NCI-H2196 treated with DMSO at 0.1 percent for 48 hours (cell line): Measurements from ENCODE around the gene MED12L.
"Not testable (repeated sequence)": the region's sequence is repeated elsewhere in the genome, so short reads cannot be mapped to it uniquely, and the experiment has no call there.

Experiments
- DNase-seq: peaks from one replicate; lab custom pipeline; 2025; ENCODE audit not compliant: unreplicated experiment; lab: John Stamatoyannopoulos, UW

MED12L gene

GRCh38 chr3:151209654-151210053 is 124.2 kb downstream of the MED12L start:
- DNase-seq: no peak

- no peak for DNase-seq
Observed at GRCh38 chr3:151210676-151211381, 125.4 kb downstream of the MED12L start.

DNA sequence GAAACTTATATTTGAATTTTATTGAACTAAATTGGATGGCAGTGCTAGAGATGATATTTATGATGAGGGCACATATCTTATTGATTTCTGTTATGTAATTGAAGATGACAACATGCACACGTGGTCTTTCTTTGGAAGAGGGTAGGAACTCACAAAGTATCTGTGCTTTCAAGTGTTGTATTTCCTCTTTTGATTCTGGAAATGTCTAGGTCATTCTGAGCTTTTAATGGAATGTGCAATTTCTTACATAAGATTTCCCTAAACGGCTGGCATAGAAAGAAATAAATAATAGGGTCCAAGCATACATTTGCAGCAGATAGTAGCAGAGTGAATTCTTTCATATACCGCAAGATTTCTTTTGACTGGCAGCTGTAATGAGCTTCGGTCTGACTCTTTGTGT is 127.7 kb downstream of the MED12L start:
- DNase-seq: no peak

- DNase-seq: no peak
Observed at GRCh38 chr3:151213881-151214280, 128.4 kb downstream of the MED12L start.

DNA sequence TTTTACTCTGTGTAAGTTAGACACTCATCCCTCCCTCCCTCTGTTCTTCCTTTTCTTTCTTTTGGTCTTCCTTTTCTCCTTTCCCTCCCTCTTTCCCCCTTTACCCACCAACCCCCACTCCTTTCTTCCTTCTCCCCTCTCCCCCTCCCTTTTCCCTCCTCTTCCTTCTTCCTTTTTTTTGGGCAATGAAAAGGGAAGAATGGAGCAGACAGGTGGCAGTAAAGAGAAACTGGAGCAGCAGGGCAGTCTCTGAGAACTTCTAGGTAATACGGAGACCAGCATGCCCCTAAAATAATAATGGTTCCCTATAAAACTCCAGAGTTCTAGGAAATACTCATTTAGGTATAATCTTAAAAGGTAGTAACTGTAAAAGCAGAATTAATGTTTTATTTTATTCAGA is 129.0 kb downstream of the MED12L start:
- DNase-seq: no peak

GRCh38 chr3:151216641-151217607 is 131.5 kb downstream of the MED12L start:
- no peak for DNase-seq

DNA sequence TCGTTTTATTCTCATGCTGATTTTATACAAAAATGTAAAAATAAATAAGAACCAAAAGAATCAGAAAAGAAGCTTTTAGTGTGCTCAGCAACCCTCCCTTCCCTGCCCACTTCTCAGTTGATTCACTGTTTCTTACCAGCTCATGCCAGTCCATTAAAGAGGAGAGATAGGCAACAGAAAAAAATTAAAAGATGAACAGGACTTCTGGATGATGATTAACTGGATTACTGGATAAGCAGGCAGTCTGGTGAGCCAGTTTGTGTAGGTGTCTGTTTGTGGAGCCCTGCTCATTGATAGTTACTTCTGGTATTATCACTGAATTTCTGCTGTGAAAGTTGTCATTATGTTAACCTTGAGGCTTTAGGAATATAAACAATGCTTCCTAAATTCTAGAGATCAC is 132.7 kb downstream of the MED12L start:
- no peak for DNase-seq

GRCh38 chr3:151219056-151219455 is 133.6 kb downstream of the MED12L start:
- DNase-seq: no peak

GRCh38 chr3:151224268-151224866 is 138.9 kb downstream of the MED12L start:
- DNase-seq: no peak

GRCh38 chr3:151225040-151225975 is 139.8 kb downstream of the MED12L start:
- DNase-seq: no peak

- no peak for DNase-seq
Observed at GRCh38 chr3:151226088-151226563, 140.7 kb downstream of the MED12L start.

DNA sequence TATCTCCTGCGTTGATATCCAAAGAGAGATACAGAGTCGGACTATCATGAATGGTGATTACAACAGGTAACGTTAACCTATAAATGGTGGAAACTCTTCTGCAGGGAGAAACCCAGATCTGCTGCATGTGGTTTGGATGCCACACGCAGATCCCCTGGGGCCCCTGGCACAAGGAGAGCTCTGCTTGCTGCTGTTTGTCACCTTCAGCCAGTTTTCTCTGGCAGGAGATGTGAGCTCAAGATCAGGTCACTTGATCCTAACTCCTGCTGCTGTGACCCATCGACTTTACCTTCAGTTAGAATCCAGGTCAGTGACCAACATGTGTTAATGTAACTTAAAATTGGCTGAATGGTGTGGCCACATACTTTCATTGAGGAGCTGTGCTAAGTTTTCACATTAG is 141.4 kb downstream of the MED12L start:
- DNase-seq: no peak

- no peak for DNase-seq
Observed at GRCh38 chr3:151227266-151227806, 141.9 kb downstream of the MED12L start.

DNA sequence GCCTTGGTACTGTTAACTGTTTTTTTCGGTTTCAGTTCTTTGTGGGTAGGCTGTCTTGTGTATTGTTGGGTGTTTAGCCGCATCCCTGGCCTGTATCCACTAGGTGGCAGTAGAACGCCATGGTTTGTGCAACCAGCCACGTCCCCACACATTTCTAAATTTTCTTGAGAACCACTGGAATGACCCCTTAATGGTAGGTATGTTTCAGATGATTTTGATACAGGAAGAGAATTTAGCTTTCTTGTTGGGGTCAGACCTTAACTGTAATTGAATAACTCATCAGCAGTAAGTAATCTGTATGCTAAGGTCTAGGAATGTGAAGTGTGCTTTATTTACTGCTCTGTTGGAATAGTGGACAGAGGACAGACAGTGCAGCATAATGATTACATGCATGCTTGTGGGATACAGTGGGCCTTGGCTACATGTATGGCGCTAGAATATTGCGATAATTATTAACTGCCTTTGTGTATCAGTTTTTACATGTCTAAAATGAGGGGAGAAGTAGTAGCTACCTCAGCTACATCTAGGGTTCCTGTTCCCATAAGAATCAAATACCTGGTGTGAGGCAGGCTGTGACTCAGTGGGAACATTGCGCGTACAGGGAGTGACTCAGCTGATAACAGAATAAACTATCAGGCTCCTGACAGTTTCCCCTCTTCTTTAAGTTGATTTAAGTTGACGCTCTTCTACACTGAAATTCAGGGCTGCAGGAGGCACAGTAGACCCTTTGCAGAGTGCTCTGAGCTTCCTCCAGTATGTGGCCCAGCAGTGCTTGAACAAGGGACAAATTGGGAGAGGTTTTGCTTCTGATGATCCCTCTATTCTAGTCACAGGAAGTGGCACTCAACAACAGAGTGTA is 142.6 kb downstream of the MED12L start:
- DNase-seq: no peak

DNA sequence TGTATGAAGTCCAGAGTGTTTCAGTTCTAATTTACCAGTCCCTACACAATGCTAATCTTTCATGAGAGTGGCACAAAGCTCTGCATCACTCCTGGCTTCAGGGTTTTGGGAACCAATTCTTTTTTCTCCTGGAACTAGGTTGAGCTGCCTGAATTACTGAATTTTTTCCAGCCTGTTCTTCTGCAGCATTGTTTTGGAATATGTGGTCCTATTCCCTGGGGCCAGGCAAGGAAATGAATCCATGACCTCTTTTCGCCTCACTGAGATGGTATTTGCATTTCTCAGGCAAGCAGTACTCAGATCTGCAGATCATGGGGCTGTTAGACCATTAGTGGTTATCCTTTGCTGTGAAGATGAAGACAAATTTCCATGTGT is 143.2 kb downstream of the MED12L start:
- DNase-seq: no peak

DNA sequence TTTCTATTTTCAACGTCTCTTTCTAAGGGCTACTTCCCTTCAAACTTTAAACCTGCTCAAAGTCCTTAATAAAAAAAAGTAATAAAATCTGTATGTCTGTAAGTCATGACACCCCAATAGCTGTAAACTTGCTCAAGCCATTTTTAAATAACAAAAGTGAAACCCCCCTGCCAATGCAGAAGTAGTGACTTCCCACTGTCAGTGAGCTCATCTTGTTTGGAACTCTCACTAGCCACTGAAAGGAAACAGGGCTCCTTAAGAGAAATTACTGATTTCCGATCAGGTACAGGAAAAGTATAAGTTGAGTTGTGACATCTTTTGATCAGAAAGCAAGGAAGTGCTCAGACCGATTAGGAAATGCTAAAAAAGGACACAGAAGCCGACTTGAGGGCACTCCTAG is 145.2 kb downstream of the MED12L start:
- no peak for DNase-seq

- DNase-seq: not testable (repeated sequence)
Observed at GRCh38 chr3:151232403-151232802, 146.9 kb downstream of the MED12L start.

DNA sequence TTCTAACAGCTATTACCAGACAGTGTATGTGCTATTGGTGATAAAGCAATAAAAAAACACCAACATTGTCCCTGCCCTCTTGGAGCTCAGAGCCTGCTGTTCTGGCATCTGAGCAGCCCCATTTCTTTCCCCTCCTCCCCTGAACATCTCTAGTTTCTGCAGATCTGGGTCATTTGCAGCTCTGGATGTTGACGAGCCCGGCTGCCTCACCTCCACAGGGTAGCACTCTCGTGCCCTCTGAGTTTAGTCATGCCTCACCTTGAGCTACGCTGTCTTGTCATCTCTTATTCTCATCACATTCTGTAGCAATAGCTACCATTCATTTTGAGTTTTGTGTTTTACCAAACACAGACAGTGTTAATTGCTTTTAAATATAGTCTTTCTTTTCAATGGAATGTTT is 147.5 kb downstream of the MED12L start:
- no peak for DNase-seq

DNA sequence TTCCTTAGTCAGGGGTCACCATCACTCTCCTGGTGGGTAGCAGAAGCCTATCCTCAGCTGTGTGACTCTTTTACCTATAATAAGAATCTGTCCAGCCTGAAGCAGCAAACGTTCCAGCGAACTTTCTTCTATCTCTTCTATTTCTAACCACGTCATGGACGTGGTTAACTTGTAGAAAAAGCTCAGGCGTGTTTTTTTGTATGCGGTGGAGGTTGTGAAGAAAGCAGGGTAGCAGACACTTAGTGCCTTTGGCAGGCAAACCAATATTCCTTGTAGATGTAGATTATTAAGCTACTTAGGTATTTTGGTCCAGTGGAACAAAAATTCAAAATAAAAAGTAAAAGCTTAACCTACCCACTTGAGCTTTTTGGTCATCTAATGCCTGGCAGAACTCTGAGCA is 149.4 kb downstream of the MED12L start:
- no peak for DNase-seq
